Measurements from ENCODE around the gene SORCS2. TPM values are rescaled to one million over a fixed set of nuclear protein-coding genes. Genes with fewer than 3 reads are reported as not detected.

SORCS2 gene
- polyA plus RNA-seq, 1 donor (not counting 4 experiments of a cell fraction or from before 2014, with no cell fraction given) = 0.09 TPM

DNA sequence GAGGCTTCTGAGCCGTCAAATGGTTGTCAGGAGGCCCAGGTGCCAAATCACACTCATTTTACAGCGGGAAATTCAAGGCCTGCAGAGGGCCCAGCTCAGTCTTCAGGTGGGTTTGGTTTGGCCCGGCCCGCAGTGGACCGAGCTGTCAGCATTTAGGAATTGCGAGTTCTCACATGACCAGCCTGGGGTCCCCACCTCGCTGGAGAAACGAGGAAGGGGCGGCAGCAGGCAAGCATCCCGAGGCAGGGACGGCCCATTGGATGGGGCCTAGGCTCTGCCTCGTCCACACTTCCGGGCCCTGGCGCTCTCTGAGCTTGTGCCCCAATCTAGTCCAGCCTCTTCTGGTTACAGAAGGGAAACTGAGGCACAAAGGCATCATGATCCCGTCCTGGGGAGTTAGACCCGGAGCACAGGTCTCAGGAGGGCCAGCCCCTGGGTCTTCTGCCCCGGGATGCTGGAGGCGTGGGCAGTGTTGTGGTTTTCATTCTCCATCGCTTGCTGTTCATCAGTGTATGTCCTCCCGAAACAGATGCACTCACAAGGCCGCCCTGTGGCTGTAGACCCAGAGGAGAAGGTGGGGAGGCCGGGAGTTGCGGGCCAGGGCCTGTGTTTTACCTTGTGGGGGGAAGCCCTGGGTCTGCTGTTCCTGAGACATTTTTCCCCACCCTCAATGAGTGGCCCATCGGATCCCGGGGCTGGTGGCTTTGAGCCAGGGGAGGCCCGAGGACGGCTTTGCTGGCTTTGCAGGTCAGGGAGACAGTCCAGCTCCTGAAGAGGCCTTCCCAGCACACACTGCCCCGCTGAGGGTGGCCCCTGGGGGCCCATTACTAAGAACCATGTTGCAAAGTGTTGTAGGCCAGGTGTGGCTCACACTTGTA, 233.5 kb downstream of the SORCS2 start:
- Histone ChIP-seq H4K20me1 (ENCODE audit: control insufficient read depth, extremely low read depth, insufficient read depth, low read length) (no peaks in the 10 kb centered on the region), H3K9ac (ENCODE audit: control insufficient read depth, extremely low read depth, insufficient read depth, low read length) (no peak overlapping the region), H3K4me3 (ENCODE audit: control insufficient read depth in 2 of 3, extremely low read depth in 1 of 3, insufficient read depth in 2 of 3, low read depth in 1 of 3, low read length in 3 of 3) (no peak overlapping the region), H3K79me2 (ENCODE audit: control insufficient read depth, insufficient read depth, low read length) (no peaks in the 10 kb centered on the region), H3K4me1 (ENCODE audit: control insufficient read depth, extremely low read depth, insufficient read depth, low read length) (peaks cover 9% of the 10 kb centered on the region), H3K27ac (ENCODE audit: control insufficient read depth, insufficient read depth, low read length) (no peak overlapping the region), H3K36me3 (ENCODE audit: control insufficient read depth in 2 of 2, extremely low read depth in 1 of 2, insufficient read depth in 2 of 2, low read length in 2 of 2) (no peaks in the 10 kb centered on the region), H3K27me3 (ENCODE audit: control insufficient read depth, extremely low read depth, insufficient read depth, low read length) (no peaks in the 10 kb centered on the region), H3K4me2 (ENCODE audit: control insufficient read depth, extremely low read depth, insufficient read depth, low read depth, low read length) (no peak overlapping the region), H3K9me1 (ENCODE audit: control insufficient read depth, extremely low read depth, insufficient read depth, low read length) (no peaks in the 10 kb centered on the region), H3K9me3 (ENCODE audit: control insufficient read depth, low read depth, low read length) (no peaks in the 10 kb centered on the region), H2AFZ (ENCODE audit: control insufficient read depth, low read length) (no peak overlapping the region)
- no peak for FAIRE-seq
- dilution Hi-C loops (cut with MboI; ENCODE audit: extremely low pct_ligation_motif_present, low sequenced_read_pairs) = no loop called here
- no peak for DNase-seq (ENCODE audit: low read depth, low spot score)
- TF ChIP-seq, protein P1, sequence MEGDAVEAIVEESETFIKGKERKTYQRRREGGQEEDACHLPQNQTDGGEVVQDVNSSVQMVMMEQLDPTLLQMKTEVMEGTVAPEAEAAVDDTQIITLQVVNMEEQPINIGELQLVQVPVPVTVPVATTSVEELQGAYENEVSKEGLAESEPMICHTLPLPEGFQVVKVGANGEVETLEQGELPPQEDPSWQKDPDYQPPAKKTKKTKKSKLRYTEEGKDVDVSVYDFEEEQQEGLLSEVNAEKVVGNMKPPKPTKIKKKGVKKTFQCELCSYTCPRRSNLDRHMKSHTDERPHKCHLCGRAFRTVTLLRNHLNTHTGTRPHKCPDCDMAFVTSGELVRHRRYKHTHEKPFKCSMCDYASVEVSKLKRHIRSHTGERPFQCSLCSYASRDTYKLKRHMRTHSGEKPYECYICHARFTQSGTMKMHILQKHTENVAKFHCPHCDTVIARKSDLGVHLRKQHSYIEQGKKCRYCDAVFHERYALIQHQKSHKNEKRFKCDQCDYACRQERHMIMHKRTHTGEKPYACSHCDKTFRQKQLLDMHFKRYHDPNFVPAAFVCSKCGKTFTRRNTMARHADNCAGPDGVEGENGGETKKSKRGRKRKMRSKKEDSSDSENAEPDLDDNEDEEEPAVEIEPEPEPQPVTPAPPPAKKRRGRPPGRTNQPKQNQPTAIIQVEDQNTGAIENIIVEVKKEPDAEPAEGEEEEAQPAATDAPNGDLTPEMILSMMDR (optimal IDR thresholded peaks at IDR 0.05 in 1 of 3, IDR thresholded peaks at IDR 0.05 in 1 of 3, conservative IDR thresholded peaks at IDR 0.05 in 1 of 3; ENCODE audit: extremely low read depth in 1 of 3, insufficient read depth in 2 of 3, low read length in 3 of 3) = no peak
- no peak for TF ChIP-seq EZH2 (IDR thresholded peaks at IDR 0.05; ENCODE audit: low read length)

DNA sequence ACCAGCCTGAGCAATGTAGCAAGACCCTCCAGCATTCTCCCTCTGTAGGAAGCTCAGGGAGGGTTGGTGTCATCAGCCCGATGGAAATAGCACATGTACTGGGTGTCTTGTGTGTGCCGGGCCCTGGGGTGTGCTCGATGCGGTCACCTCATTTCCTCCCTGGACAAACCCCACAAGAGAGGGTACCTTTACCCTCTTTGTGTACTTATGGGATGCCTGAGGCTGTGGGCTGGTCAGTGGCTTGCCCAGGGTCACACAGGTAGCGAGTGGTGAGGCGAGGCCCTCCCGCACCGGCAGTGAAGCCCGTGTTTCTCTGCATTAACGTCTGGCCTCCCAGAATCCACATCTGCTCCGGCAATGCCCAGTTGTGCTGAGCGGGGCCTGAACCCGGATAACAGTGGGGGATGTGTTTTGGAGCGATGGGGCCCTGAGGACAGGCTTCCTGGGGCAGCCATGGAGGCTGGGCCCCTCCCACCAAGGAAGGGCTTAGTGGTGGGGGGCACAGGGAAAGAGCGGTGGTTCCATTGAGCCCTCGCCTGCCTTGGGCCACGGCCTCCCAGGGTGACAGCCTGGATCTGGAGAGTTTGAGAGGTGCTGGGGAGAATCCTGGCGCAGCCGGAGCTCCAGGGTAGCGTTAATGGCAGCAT, 234.3 kb downstream of the SORCS2 start:
- no peak for FAIRE-seq
- H3K27ac ChIP-seq (ENCODE audit: control insufficient read depth, insufficient read depth, low read length) = no peak overlapping the region

More for the DNA sequence above, 234.3 kb downstream of the SORCS2 start:
- dilution Hi-C loops (cut with MboI; ENCODE audit: extremely low pct_ligation_motif_present, low sequenced_read_pairs) = no loop called here
- no peak overlapping the region for H3K4me2 ChIP-seq (ENCODE audit: control insufficient read depth, extremely low read depth, insufficient read depth, low read depth, low read length)
- H3K79me2 ChIP-seq (ENCODE audit: control insufficient read depth, insufficient read depth, low read length) = no peaks in the 10 kb centered on the region
- H3K9me1 ChIP-seq (ENCODE audit: control insufficient read depth, extremely low read depth, insufficient read depth, low read length) = no peaks in the 10 kb centered on the region
- no peak overlapping the region for H2AFZ ChIP-seq (ENCODE audit: control insufficient read depth, low read length)
- TF ChIP-seq EZH2 (IDR thresholded peaks at IDR 0.05; ENCODE audit: low read length) = no peak
- TF ChIP-seq, protein P1 (optimal IDR thresholded peaks at IDR 0.05 in 1 of 3, IDR thresholded peaks at IDR 0.05 in 1 of 3, conservative IDR thresholded peaks at IDR 0.05 in 1 of 3; ENCODE audit: extremely low read depth in 1 of 3, insufficient read depth in 2 of 3, low read length in 3 of 3) = no peak
- no peak overlapping the region for H3K9ac ChIP-seq (ENCODE audit: control insufficient read depth, extremely low read depth, insufficient read depth, low read length)
- H3K27me3 ChIP-seq (ENCODE audit: control insufficient read depth, extremely low read depth, insufficient read depth, low read length) = no peaks in the 10 kb centered on the region
- H3K9me3 ChIP-seq (ENCODE audit: control insufficient read depth, low read depth, low read length) = no peaks in the 10 kb centered on the region
- H3K36me3 ChIP-seq (ENCODE audit: control insufficient read depth in 2 of 2, extremely low read depth in 1 of 2, insufficient read depth in 2 of 2, low read length in 2 of 2) = no peaks in the 10 kb centered on the region
- DNase-seq (ENCODE audit: low read depth, low spot score) = no peak
- no peaks in the 10 kb centered on the region for H4K20me1 ChIP-seq (ENCODE audit: control insufficient read depth, extremely low read depth, insufficient read depth, low read length)
- peaks cover 9% of the 10 kb centered on the region for H3K4me1 ChIP-seq (ENCODE audit: control insufficient read depth, extremely low read depth, insufficient read depth, low read length)
- no peak overlapping the region for H3K4me3 ChIP-seq (ENCODE audit: control insufficient read depth in 2 of 3, extremely low read depth in 1 of 3, insufficient read depth in 2 of 3, low read depth in 1 of 3, low read length in 3 of 3)

All from keratinocyte (primary cell).